Activated naive CD8-positive, alpha-beta T cell treated with anti-CD3 and anti-CD28 coated beads for 36 hours (primary cell): ENCODE measurements around the gene TXNRD2. TPM values are rescaled to one million over a fixed set of nuclear protein-coding genes. Genes with fewer than 3 reads are reported as not detected.
"Not testable (repeated sequence)": the region's sequence is repeated elsewhere in the genome, so short reads cannot be mapped to it uniquely, and the experiment has no call there.

Source experiments
- DNase-seq: peaks from one replicate; pipeline ENCODE4 v3.0.0; 2021
- H3K27ac Mint-ChIP-seq: one replicate; pipeline ENCODE4 v1.8.0; 2022; ENCODE audit warnings: mild to moderate bottlenecking, moderate library complexity, mixed read lengths
- H3K27me3 Mint-ChIP-seq: one replicate; pipeline ENCODE4 v1.8.0; 2022; ENCODE audit warnings: mild to moderate bottlenecking, mixed read lengths
- H3K36me3 Mint-ChIP-seq: one replicate; pipeline ENCODE4 v1.8.0; 2021; ENCODE audit warnings: mild to moderate bottlenecking, mixed read lengths
- H3K4me1 Mint-ChIP-seq: one replicate; pipeline ENCODE4 v1.8.0; 2021; ENCODE audit warnings: mixed read lengths
- H3K4me3 Mint-ChIP-seq: one replicate; pipeline ENCODE4 v1.8.0; 2022; ENCODE audit warnings: mild to moderate bottlenecking, moderate library complexity, mixed read lengths
- H3K9me3 Mint-ChIP-seq: one replicate; pipeline ENCODE4 v1.8.0; 2022; ENCODE audit warnings: mixed read lengths
- total RNA-seq, 2 experiments: library from RNA; stranded (reverse); gene quantifications; one replicate each; pipeline ENCODE4 v1.2.3, GENCODE V29; 2021

Gene TXNRD2
- total RNA-seq, 2 experiments from 2014 or later: 20.3 to 20.9 TPM

- H3K27ac Mint-ChIP-seq: peak overlapping the region; percentile 97
- no peaks in the 10 kb centered on the region for H3K9me3 Mint-ChIP-seq
- no peaks in the 10 kb centered on the region for H3K27me3 Mint-ChIP-seq
- H3K36me3 Mint-ChIP-seq: peaks cover 9% of the 10 kb centered on the region
- no peak for DNase-seq
- peaks cover 74% of the 10 kb centered on the region for H3K4me1 Mint-ChIP-seq
- peak overlapping the region; percentile 76 for H3K4me3 Mint-ChIP-seq
Measured at GRCh38 chr22:19890502-19891316, 50.9 kb downstream of the TXNRD2 start.

- Mint-ChIP-seq H3K4me1 (peaks cover 74% of the 10 kb centered on the region), H3K27ac (peak overlapping the region; percentile 79), H3K36me3 (peaks cover 7% of the 10 kb centered on the region), H3K4me3 (no peak overlapping the region), H3K27me3 (no peaks in the 10 kb centered on the region), H3K9me3 (no peaks in the 10 kb centered on the region)
- DNase-seq: peak; percentile 52
Measured at GRCh38 chr22:19889951-19890350, 51.7 kb downstream of the TXNRD2 start.

DNA sequence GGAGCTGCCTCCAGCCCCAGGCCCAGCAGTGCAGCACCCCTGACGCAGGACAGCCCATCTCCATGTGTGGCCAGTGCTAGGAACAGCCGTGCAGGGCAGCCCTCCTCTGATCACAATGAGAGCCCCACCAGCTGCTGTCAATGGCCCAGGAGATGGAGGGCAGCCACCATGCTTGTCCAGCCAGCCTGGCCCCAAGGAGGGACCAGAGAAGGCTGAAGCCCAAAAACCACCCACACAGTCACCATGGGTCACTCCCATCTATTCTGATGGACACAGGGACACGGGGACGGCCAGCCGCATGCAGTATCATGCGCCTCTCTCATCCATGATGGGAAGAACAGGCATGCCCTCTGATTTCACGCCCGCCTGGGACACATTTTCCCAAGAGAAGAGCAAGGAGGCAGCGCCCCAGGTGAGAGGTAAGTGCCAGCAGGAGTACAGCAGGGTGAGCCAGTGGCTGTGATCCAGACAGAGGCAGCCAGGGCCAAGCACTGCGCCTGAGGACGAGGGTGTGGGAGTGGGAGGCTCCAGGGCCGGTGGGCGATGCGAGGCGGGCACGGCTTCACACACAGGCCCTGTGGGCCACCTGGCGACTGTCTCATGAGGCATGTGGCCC lies 53.4 kb downstream of the TXNRD2 start:
- Mint-ChIP-seq H3K36me3 (no peaks in the 10 kb centered on the region), H3K27ac (no peak overlapping the region), H3K4me1 (peaks cover 63% of the 10 kb centered on the region), H3K27me3 (no peaks in the 10 kb centered on the region), H3K9me3 (no peaks in the 10 kb centered on the region), H3K4me3 (no peak overlapping the region)
- no peak for DNase-seq

GRCh38 chr22:19887256-19887985 lies 54.2 kb downstream of the TXNRD2 start:
- DNase-seq: no peak
- H3K4me1 Mint-ChIP-seq: peaks cover 55% of the 10 kb centered on the region
- no peaks in the 10 kb centered on the region for H3K9me3 Mint-ChIP-seq
- no peak overlapping the region for H3K4me3 Mint-ChIP-seq
- H3K27me3 Mint-ChIP-seq: no peaks in the 10 kb centered on the region
- no peaks in the 10 kb centered on the region for H3K36me3 Mint-ChIP-seq
- H3K27ac Mint-ChIP-seq: peak overlapping the region; percentile 84

GRCh38 chr22:19886605-19887255 lies 54.9 kb downstream of the TXNRD2 start:
- H3K36me3 Mint-ChIP-seq: no peaks in the 10 kb centered on the region
- H3K9me3 Mint-ChIP-seq: no peaks in the 10 kb centered on the region
- H3K27ac Mint-ChIP-seq: peak overlapping the region; percentile 84
- DNase-seq: no peak
- peaks cover 48% of the 10 kb centered on the region for H3K4me1 Mint-ChIP-seq
- H3K27me3 Mint-ChIP-seq: no peaks in the 10 kb centered on the region
- H3K4me3 Mint-ChIP-seq: peak overlapping the region; percentile 29

DNA sequence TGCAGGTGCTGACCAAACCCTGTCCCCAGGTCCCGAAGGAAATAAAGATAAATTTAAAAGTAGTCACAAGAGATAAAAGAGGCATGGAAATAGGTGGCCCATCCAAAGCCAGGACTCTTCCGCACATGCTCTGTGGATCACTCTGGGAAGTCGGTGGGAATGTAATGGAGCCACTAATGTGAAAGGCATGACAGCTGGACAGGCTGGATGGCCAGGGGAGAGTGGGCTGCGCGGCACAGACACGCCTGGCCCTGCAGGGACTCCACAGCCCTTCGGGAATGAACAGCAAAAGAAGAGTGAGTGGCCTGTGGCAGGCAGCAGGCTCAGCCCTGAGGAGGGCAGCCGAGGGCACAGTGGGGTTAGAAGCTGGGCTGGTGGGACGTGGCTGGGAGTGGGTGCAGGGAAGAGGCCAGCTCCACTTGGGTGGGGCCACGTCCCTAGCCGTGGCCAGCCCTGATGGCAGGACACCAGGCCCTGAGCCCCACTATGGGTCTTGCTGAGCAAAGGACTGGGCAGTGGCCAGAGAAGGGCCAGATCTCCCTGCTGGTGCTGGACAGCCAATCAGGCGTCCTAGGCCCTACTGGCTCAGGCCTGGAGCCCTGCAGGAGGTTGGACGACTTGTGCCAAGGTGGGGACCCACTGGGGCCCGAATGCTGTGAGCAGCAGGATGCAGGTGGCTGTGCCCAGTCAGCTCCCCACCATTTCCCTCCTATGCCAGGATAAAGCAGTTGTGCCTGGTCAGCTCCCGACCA lies 55.6 kb downstream of the TXNRD2 start:
- Mint-ChIP-seq H3K4me1 (peaks cover 41% of the 10 kb centered on the region), H3K27me3 (no peaks in the 10 kb centered on the region), H3K9me3 (no peaks in the 10 kb centered on the region), H3K27ac (peak overlapping the region; percentile 40), H3K4me3 (peak overlapping the region; percentile 38), H3K36me3 (no peaks in the 10 kb centered on the region)
- DNase-seq: no peak

GRCh38 chr22:19884954-19885751 lies 56.5 kb downstream of the TXNRD2 start:
- H3K27me3 Mint-ChIP-seq: no peaks in the 10 kb centered on the region
- peak overlapping the region; percentile 38 for H3K4me3 Mint-ChIP-seq
- H3K36me3 Mint-ChIP-seq: no peaks in the 10 kb centered on the region
- DNase-seq: no peak
- peaks cover 34% of the 10 kb centered on the region for H3K4me1 Mint-ChIP-seq
- H3K27ac Mint-ChIP-seq: peak overlapping the region; percentile 40
- H3K9me3 Mint-ChIP-seq: no peaks in the 10 kb centered on the region

DNA sequence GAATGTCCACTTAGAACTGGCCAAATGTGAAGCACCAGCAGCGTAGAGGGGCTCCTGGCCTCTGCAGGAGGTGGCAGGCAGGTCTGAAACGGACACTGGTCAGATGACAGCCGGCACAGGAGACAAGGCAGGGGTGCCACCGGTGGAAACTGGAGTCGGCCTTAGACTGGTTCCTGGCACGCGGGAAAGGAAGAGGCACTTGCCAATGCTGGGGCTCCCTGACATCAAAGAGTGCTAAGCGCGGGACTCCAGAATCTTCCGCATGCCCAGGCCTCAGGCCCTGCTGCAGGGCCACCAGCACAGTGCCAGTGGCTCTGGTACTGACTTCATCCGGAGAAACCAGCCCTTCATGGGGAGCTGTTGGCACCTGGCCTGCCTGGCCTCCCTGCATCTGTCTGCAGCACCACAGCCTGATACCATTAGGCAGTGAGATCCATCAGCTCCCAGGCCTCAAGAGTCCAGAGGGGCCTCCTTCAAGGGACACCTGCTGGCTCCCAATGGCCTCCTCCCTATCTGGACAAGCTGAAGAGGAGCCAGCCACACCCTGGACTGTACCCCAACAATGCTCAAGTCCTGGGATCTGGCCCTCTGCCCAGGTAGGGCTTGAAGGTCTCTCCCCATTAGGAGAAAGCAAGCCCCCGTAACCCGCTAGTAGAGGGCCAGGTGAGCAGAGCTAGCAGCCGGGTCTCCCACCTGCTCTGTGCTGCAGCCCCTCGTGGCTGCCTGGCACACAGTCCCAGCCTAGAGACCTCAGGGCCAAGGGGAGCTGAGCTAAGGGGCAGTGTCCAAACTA lies 57.3 kb downstream of the TXNRD2 start:
- no peak overlapping the region for H3K4me3 Mint-ChIP-seq
- no peak for DNase-seq
- H3K27ac Mint-ChIP-seq: no peak overlapping the region
- H3K9me3 Mint-ChIP-seq: no peaks in the 10 kb centered on the region
- H3K4me1 Mint-ChIP-seq: peaks cover 29% of the 10 kb centered on the region
- no peaks in the 10 kb centered on the region for H3K36me3 Mint-ChIP-seq
- no peaks in the 10 kb centered on the region for H3K27me3 Mint-ChIP-seq

- not testable (repeated sequence) for H3K27ac Mint-ChIP-seq, DNase-seq, H3K4me3 Mint-ChIP-seq, H3K9me3 Mint-ChIP-seq, H3K36me3 Mint-ChIP-seq, H3K27me3 Mint-ChIP-seq
- peaks cover 27% of the 10 kb centered on the region for H3K4me1 Mint-ChIP-seq
Measured at GRCh38 chr22:19883446-19883845, 58.2 kb downstream of the TXNRD2 start.

GRCh38 chr22:19882446-19883381 lies 58.9 kb downstream of the TXNRD2 start:
- DNase-seq: no peak
- Mint-ChIP-seq H3K9me3 (no peaks in the 10 kb centered on the region), H3K4me1 (peaks cover 22% of the 10 kb centered on the region), H3K4me3 (no peak overlapping the region), H3K27me3 (no peaks in the 10 kb centered on the region), H3K36me3 (no peaks in the 10 kb centered on the region), H3K27ac (no peak overlapping the region)

GRCh38 chr22:19880786-19881569 lies 60.6 kb downstream of the TXNRD2 start:
- H3K36me3 Mint-ChIP-seq: no peaks in the 10 kb centered on the region
- no peaks in the 10 kb centered on the region for H3K27me3 Mint-ChIP-seq
- H3K4me1 Mint-ChIP-seq: peaks cover 9% of the 10 kb centered on the region
- no peak overlapping the region for H3K4me3 Mint-ChIP-seq
- H3K27ac Mint-ChIP-seq: no peak overlapping the region
- no peak for DNase-seq
- H3K9me3 Mint-ChIP-seq: no peaks in the 10 kb centered on the region
